H1 (cell line): ENCODE results near the gene PACRGL. TPM values are rescaled to one million over a fixed set of nuclear protein-coding genes. Genes with fewer than 3 reads are reported as not detected.

ENCODE experiments used
- CTCF ChIA-PET: fragments of 300-600 bp; sonication (Branson Sonifier 250); formaldehyde crosslinking; loops from one replicate; lab custom pipeline; 2021; ENCODE audit not compliant: partially characterized antibody; lab: Charles Lee
- POLR2A ChIA-PET: fragments of 300-600 bp; sonication (Branson Sonifier 250); formaldehyde crosslinking; loops from one replicate; lab custom pipeline; 2021; ENCODE audit warnings: inconsistent platforms; ENCODE audit not compliant: partially characterized antibody; lab: Charles Lee
- DNase-seq, 2 experiments: peaks; one replicate each; pipeline versions ENCODE4 v3.0.0 to v3.0.0-alpha.2; 2010 to 2022; ENCODE audit warnings: low spot score in 2 of 2, low read depth in 1 of 2, mixed read lengths in 1 of 2
- FAIRE-seq: peaks from 2 replicates; lab custom pipeline; 2011; peaks lifted over from hg19 to GRCh38; lab: Jason Lieb, UNC
- H2AFZ ChIP-seq: 2 replicates; pipeline ENCODE4 v1.8.1; 2012; ENCODE audit warnings: low read length, inconsistent platforms
- H2AK5ac ChIP-seq: 2 replicates; pipeline ENCODE4 v1.6.1; 2013; ENCODE audit warnings: low read depth, low read length
- H2BK120ac ChIP-seq: replicated peaks from 2 replicates; pipeline ENCODE3; 2013; ENCODE audit warnings: low read depth, low read length, inconsistent platforms
- H2BK12ac ChIP-seq: 2 replicates; pipeline ENCODE4 v1.6.1; 2013; ENCODE audit warnings: low read depth, low read length
- H2BK15ac ChIP-seq: 2 replicates; pipeline ENCODE4 v1.6.1; 2013; ENCODE audit warnings: low read length
- H2BK20ac ChIP-seq: 2 replicates; pipeline ENCODE4 v1.6.1; 2013; ENCODE audit warnings: low read length
- H2BK5ac ChIP-seq: 2 replicates; pipeline ENCODE4 v1.6.1; 2013; ENCODE audit warnings: low read depth, low read length
- H3K14ac ChIP-seq: 2 replicates; pipeline ENCODE4 v1.6.1; 2013; ENCODE audit warnings: inconsistent platforms; ENCODE audit not compliant: insufficient read length
- H3K18ac ChIP-seq: 2 replicates; pipeline ENCODE4 v1.6.1; 2013; ENCODE audit warnings: low read length; ENCODE audit errors: extremely low read depth
- H3K23ac ChIP-seq: 2 replicates; pipeline ENCODE4 v1.6.1; 2013; ENCODE audit warnings: inconsistent platforms; ENCODE audit not compliant: insufficient read length
- H3K23me2 ChIP-seq: 2 replicates; pipeline ENCODE4 v1.6.1; 2013; ENCODE audit warnings: low read depth, low read length
- H3K27ac ChIP-seq: 2 replicates; pipeline ENCODE4 v1.6.1; 2011; ENCODE audit warnings: low read depth, low read length, inconsistent platforms
- H3K27me3 ChIP-seq, 4 experiments: replicated peaks in 1 of 4; 1 replicate in 1 of 4; 2 replicates in 3 of 4; pipeline versions ENCODE4 v1.6.1 to v1.8.1; 2011 to 2013; ENCODE audit warnings: low read length in 3 of 4, mild to moderate bottlenecking in 3 of 4, inconsistent platforms in 2 of 4, mixed read lengths in 2 of 4, moderate library complexity in 1 of 4; ENCODE audit not compliant: control insufficient read depth in 3 of 4, insufficient read depth in 3 of 4; ENCODE audit errors: extremely low read depth in 1 of 4
- H3K36me3 ChIP-seq, 4 experiments: 2 replicates each; pipeline versions ENCODE4 v1.6.1 to v1.8.1; 2011 to 2013; ENCODE audit warnings: mild to moderate bottlenecking in 4 of 4, low read length in 3 of 4, moderate library complexity in 2 of 4, control low read depth in 1 of 4, inconsistent platforms in 1 of 4; ENCODE audit not compliant: insufficient read depth in 4 of 4, control insufficient read depth in 2 of 4
- H3K4ac ChIP-seq: replicated peaks from 2 replicates; pipeline ENCODE3; 2013; ENCODE audit warnings: low read length, low read depth, mixed read lengths, inconsistent platforms; ENCODE audit not compliant: insufficient read length
- H3K4me1 ChIP-seq, 4 experiments: replicated peaks in 1 of 4; 1 replicate in 1 of 4; 2 replicates in 3 of 4; pipeline versions ENCODE4 v1.6.1 to v1.8.1; 2011 to 2013; ENCODE audit warnings: low read length in 3 of 4, inconsistent platforms in 2 of 4, mixed read lengths in 1 of 4; ENCODE audit not compliant: insufficient read depth in 4 of 4, control insufficient read depth in 3 of 4
- H3K4me2 ChIP-seq, 2 experiments: 2 replicates each; pipeline versions ENCODE4 v1.6.1 to v1.8.1; 2011 to 2013; ENCODE audit warnings: low read depth in 2 of 2, low read length in 2 of 2, control low read depth in 1 of 2, inconsistent platforms in 1 of 2, mild to moderate bottlenecking in 1 of 2; ENCODE audit not compliant: insufficient read depth in 1 of 2
- H3K4me3 ChIP-seq, 4 experiments: fragments of 200-600, 300-600 bp in 1 of 4; sonication (generic), shearing (Covaris generic), sonication (Bioruptor Twin) in 1 of 4; 2 replicates each; pipeline versions ENCODE4 v1.5.1 to v1.8.1; 2011 to 2016; ENCODE audit warnings: low read length in 4 of 4, low read depth in 3 of 4, control low read depth in 2 of 4, inconsistent platforms in 2 of 4, mild to moderate bottlenecking in 2 of 4, mixed read lengths in 1 of 4, moderate library complexity in 1 of 4; ENCODE audit not compliant: insufficient read depth in 2 of 4; ENCODE audit errors: extremely low read depth in 1 of 4
- H3K56ac ChIP-seq: replicated peaks from 2 replicates; pipeline ENCODE3; 2013; ENCODE audit warnings: low read depth, mild to moderate bottlenecking, mixed read lengths, low read length, inconsistent platforms; ENCODE audit not compliant: insufficient read length
- H3K79me1 ChIP-seq: 2 replicates; pipeline ENCODE4 v1.6.1; 2013; ENCODE audit warnings: low read depth, low read length, control low read depth
- H3K79me2 ChIP-seq, 2 experiments: 2 replicates each; pipeline versions ENCODE4 v1.6.1 to v1.8.1; 2012 to 2013; ENCODE audit warnings: low read length in 2 of 2, mild to moderate bottlenecking in 2 of 2, inconsistent platforms in 1 of 2; ENCODE audit not compliant: insufficient read depth in 2 of 2, control insufficient read depth in 1 of 2
- H3K9ac ChIP-seq, 4 experiments: replicated peaks in 1 of 4; 1 replicate in 1 of 4; 2 replicates in 3 of 4; pipeline versions ENCODE4 v1.6.1 to v1.8.1; 2011 to 2013; ENCODE audit warnings: low read depth in 3 of 4, low read length in 3 of 4, control low read depth in 2 of 4, mild to moderate bottlenecking in 2 of 4, moderate library complexity in 2 of 4, inconsistent platforms in 1 of 4; ENCODE audit errors: extremely low read depth in 1 of 4
- H3K9me3 ChIP-seq, 2 experiments: 2 replicates each; pipeline versions ENCODE4 v1.6.1 to v1.8.1; 2012 to 2013; ENCODE audit warnings: mild to moderate bottlenecking in 2 of 2, moderate library complexity in 2 of 2, control low read depth in 1 of 2, inconsistent platforms in 1 of 2, low read depth in 1 of 2, low read length in 1 of 2, mixed read lengths in 1 of 2; ENCODE audit not compliant: insufficient read depth in 2 of 2
- H4K20me1 ChIP-seq, 2 experiments: replicated peaks in 1 of 2; 2 replicates each; pipeline versions ENCODE3 to v1.8.1; 2011 to 2013; ENCODE audit warnings: inconsistent platforms in 2 of 2, low read length in 2 of 2, mild to moderate bottlenecking in 1 of 2; ENCODE audit not compliant: insufficient read depth in 2 of 2, control insufficient read depth in 1 of 2
- H4K5ac ChIP-seq: 2 replicates; pipeline ENCODE4 v1.6.1; 2013; ENCODE audit warnings: low read length, low read depth, mixed read lengths, inconsistent platforms; ENCODE audit not compliant: insufficient read length
- H4K8ac ChIP-seq: 2 replicates; pipeline ENCODE4 v1.8.0; 2013; ENCODE audit warnings: mild to moderate bottlenecking, moderate library complexity, low read length, inconsistent platforms; ENCODE audit not compliant: insufficient read depth; ENCODE audit errors: extremely low read depth
- H4K91ac ChIP-seq: replicated peaks from 2 replicates; pipeline ENCODE3; 2013; ENCODE audit warnings: low read length, mixed read lengths, inconsistent platforms; ENCODE audit not compliant: insufficient read length
- BACH1 ChIP-seq: IDR thresholded peaks from 2 replicates; pipeline ENCODE4 v1.6.1; 2012; ENCODE audit warnings: low read length, improper control_type of control experiment
- CBX5 ChIP-seq: fragments of 300-800, 300-1000 bp; sonication (generic); IDR thresholded peaks from 2 replicates; pipeline ENCODE4 v1.7.1; 2016; ENCODE audit warnings: antibody characterized with exemption, low read length, low read depth
- CHD1 ChIP-seq: IDR thresholded peaks from 2 replicates; pipeline ENCODE4 v1.6.1; 2012; ENCODE audit warnings: low read depth, low read length, improper control_type of control experiment
- E2F6 ChIP-seq: IDR thresholded peaks from 2 replicates; pipeline ENCODE4 v1.6.1; 2012; ENCODE audit warnings: inconsistent platforms
- HDAC2 ChIP-seq, 2 experiments: fragments of 300-600 bp in 1 of 2; sonication (generic) in 1 of 2; IDR thresholded peaks; 2 replicates each; pipeline ENCODE4 v1.6.1; 2011 to 2012; ENCODE audit warnings: low read depth in 2 of 2, low read length in 2 of 2, mild to moderate bottlenecking in 2 of 2, moderate library complexity in 2 of 2, borderline replicate concordance in 1 of 2, inconsistent platforms in 1 of 2
- HDAC6 ChIP-seq: IDR thresholded peaks from one replicate; pipeline ENCODE4 v1.7.1; 2012; ENCODE audit warnings: low read depth, mild to moderate bottlenecking, inconsistent platforms, low read length, moderate library complexity
- JUND ChIP-seq: IDR thresholded peaks from 2 replicates; pipeline ENCODE4 v1.6.1; 2011; ENCODE audit warnings: mild to moderate bottlenecking, improper control_type of control experiment, low read length
- MAFK ChIP-seq: IDR thresholded peaks from 2 replicates; pipeline ENCODE4 v1.6.1; 2012; ENCODE audit warnings: low read depth, mild to moderate bottlenecking, improper control_type of control experiment, low read length
- NANOG ChIP-seq: IDR thresholded peaks from 2 replicates; pipeline ENCODE4 v1.6.1; 2011; ENCODE audit warnings: low read length, low read depth, mild to moderate bottlenecking, inconsistent platforms; ENCODE audit not compliant: insufficient read depth, poor library complexity, severe bottlenecking
- PHF8 ChIP-seq: fragments of 200-600 bp; sonication (generic); conservative IDR thresholded peaks from 2 replicates; pipeline ENCODE4 v1.7.1; 2012; ENCODE audit warnings: low read depth, mild to moderate bottlenecking, inconsistent platforms, low read length, moderate library complexity
- SP1 ChIP-seq: IDR thresholded peaks from 2 replicates; pipeline ENCODE4 v1.6.1; 2011; ENCODE audit warnings: low read depth, low read length
- SP2 ChIP-seq: IDR thresholded peaks from 2 replicates; pipeline ENCODE4 v1.6.1; 2012; ENCODE audit warnings: mild to moderate bottlenecking, low read length, inconsistent platforms
- SP4 ChIP-seq: IDR thresholded peaks from 2 replicates; pipeline ENCODE4 v1.6.1; 2012; ENCODE audit warnings: low read length, inconsistent platforms
- WGBS, 2 experiments: shearing (Covaris generic) in 1 of 2; methylation state at CpG; one replicate each; pipeline versions ENCODE4 v1.1.6 to v1.1.7; 2013 to 2015; ENCODE audit warnings: low lambda C conversion rate in 2 of 2, mixed read lengths in 2 of 2, inconsistent platforms in 1 of 2, low coverage in 1 of 2, missing lambda C conversion rate in 1 of 2; ENCODE audit not compliant: insufficient replicate concordance in 2 of 2, insufficient coverage in 1 of 2, insufficient read length in 1 of 2; ENCODE audit errors: extremely low coverage in 1 of 2, missing lambda C conversion rate in 1 of 2; 5-methylcytosine and 5-hydroxymethylcytosine counted together
- polyA plus RNA-seq, 7 experiments: library from polyadenylated mRNA; depleted of rRNA in 3 of 7; stranded (reverse) in 5 of 7; unstranded in 2 of 7; fragments of >200 nt in 5 of 7; fragments of 200-250 nt in 2 of 7; gene quantifications; 1 replicate in 5 of 7; 2 replicates in 1 of 7; 4 replicates in 1 of 7; pipeline versions ENCODE4 v1.2.1 to v1.2.3, GENCODE V29; 2011 to 2013; ENCODE audit warnings: missing spikeins in 2 of 7, mixed read lengths in 2 of 7
- total RNA-seq: library from RNA; stranded (reverse); fragmentation: NEBNext Ultra II Directional; extraction: Animal tissue kit (Norgen Biotek cat#: 25700); gene quantifications from 2 replicates; pipeline ENCODE4 v1.2.1, GENCODE V29; 2021

PACRGL gene
- total and polyA plus RNA-seq, 2 of the 8 experiments (the other 6 are each of a cell fraction or from before 2014, with no cell fraction given), result 7.0 to 13.7 TPM

DNA sequence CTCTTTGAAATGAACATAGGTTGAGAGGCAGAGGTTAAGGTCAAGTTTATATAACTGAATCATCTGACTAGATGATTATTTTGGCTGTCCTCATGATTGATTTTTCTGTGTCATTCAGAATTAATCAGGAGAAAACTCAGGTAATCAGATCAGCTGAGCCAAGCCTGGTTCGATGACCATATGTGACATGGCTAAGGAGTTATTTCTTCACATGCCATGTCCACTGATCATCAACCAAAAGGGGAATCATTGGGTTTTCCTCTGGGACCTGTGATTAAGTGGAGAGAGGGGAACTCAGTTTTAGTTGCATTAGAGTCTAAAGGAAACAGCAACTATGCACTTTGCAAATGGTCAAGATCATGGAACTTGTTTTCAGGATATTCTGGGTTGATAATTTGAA is 20.3 kb upstream of the PACRGL start:
- Histone ChIP-seq H4K8ac (no peak overlapping the region), H3K4me3 (no peak overlapping the region), H3K9ac (no peak overlapping the region), H2BK5ac (no peak overlapping the region), H2AK5ac (no peak overlapping the region), H3K23ac (no peak overlapping the region), H3K56ac (no peak overlapping the region), H2AFZ (0 out of 2 replicates have a peak overlapping the region, but pooled peaks have one; percentile 25), H3K4ac (no peak overlapping the region), H3K4me2 (no peak overlapping the region), H3K79me2 (no peaks in the 10 kb centered on the region), H3K14ac (no peak overlapping the region), H2BK15ac (no peak overlapping the region), H3K23me2 (no peaks in the 10 kb centered on the region; the same call in 1 of the 2 replicates), H3K27me3 (no peaks in the 10 kb centered on the region), H3K36me3 (no peaks in the 10 kb centered on the region), H4K20me1 (no peaks in the 10 kb centered on the region), H3K27ac (no peak overlapping the region), H2BK20ac (no peak overlapping the region), H4K5ac (no peak overlapping the region), H3K79me1 (no peaks in the 10 kb centered on the region), H2BK12ac (no peak overlapping the region), H2BK120ac (no peak overlapping the region), H3K4me1 (no peaks in the 10 kb centered on the region), H3K18ac (no peak overlapping the region), H4K91ac (no peak overlapping the region), H3K9me3 (no peaks in the 10 kb centered on the region)
- ChIA-PET CTCF (no interaction called here), POLR2A (no interaction called here)
- 72% methylated on average over 1 of the region's 1 CpG; no CpG with 5 or more reads in 1 of the 2 experiments for WGBS, 2 experiments
- DNase-seq (no peak), FAIRE-seq (no peak)
- TF ChIP-seq BACH1, result no peak
- no peak for TF ChIP-seq PHF8
- no peak for TF ChIP-seq E2F6
- no peak for TF ChIP-seq CHD1
- TF ChIP-seq HDAC6, result no peak
- TF ChIP-seq JUND, result no peak
- no peak for TF ChIP-seq SP2
- no peak for TF ChIP-seq SP1
- no peak for TF ChIP-seq NANOG
- TF ChIP-seq HDAC2 (IDR thresholded peaks at IDR 0.05; ENCODE audit: borderline replicate concordance in 1 of 2, low read depth in 2 of 2, low read length in 2 of 2), result no peak
- no peak for TF ChIP-seq CBX5
- no peak for TF ChIP-seq SP4
- TF ChIP-seq MAFK, result no peak
